Kidney (tissue), 14 donors: ENCODE data around the gene SMIM3. TPM values are rescaled to one million over a fixed set of nuclear protein-coding genes. Genes with fewer than 3 reads are reported as not detected.

ENCODE experiments used
- DNase-seq, 5 donors: peaks; one replicate each; pipeline ENCODE4 v3.0.0-alpha.2; 2013 to 2020
- FAIRE-seq: peaks from 2 replicates; lab custom pipeline; 2012; peaks lifted over from hg19 to GRCh38; lab: Jason Lieb, UNC
- H3K27ac ChIP-seq, 2 donors: one replicate each; pipeline ENCODE4 v1.7.0; 2013; ENCODE audit warnings: low read depth in 2 of 2, low read length in 2 of 2, inconsistent platforms in 1 of 2
- H3K27me3 ChIP-seq: one replicate; pipeline ENCODE4 v1.7.1; 2013; ENCODE audit warnings: low read length, inconsistent platforms; ENCODE audit not compliant: control insufficient read depth, insufficient read depth
- H3K36me3 ChIP-seq, 3 donors: one replicate each; pipeline versions ENCODE4 v1.7.0 to v1.7.1; 2013; ENCODE audit warnings: low read length in 3 of 3, control low read depth in 1 of 3, inconsistent platforms in 1 of 3; ENCODE audit not compliant: insufficient read depth in 3 of 3, control insufficient read depth in 2 of 3
- H3K4me1 ChIP-seq, 3 donors: one replicate each; pipeline versions ENCODE4 v1.7.0 to v1.7.1; 2013; ENCODE audit warnings: low read length in 3 of 3, inconsistent platforms in 1 of 3, low read depth in 1 of 3; ENCODE audit not compliant: control insufficient read depth in 2 of 3, insufficient read depth in 2 of 3
- H3K4me3 ChIP-seq, 3 donors: one replicate each; pipeline versions ENCODE4 v1.7.0 to v1.8.1; 2013; ENCODE audit warnings: low read length in 3 of 3, control low read depth in 1 of 3, inconsistent platforms in 1 of 3
- H3K9ac ChIP-seq, 3 donors: one replicate each; pipeline versions ENCODE4 v1.7.0 to v1.7.1; 2013; ENCODE audit warnings: low read length in 3 of 3, control low read depth in 1 of 3, inconsistent platforms in 1 of 3
- H3K9me3 ChIP-seq, 3 donors: one replicate each; pipeline versions ENCODE4 v1.7.0 to v1.7.1; 2013; ENCODE audit warnings: low read length in 3 of 3, control low read depth in 1 of 3, inconsistent platforms in 1 of 3; ENCODE audit not compliant: control insufficient read depth in 2 of 3, insufficient read depth in 1 of 3
- intact Hi-C: fragments of 100-400 bp; cut with DNase I; formaldehyde crosslinking; loops from one replicate; pipeline ENCODE4 v1.11.1; 2022
- polyA plus RNA-seq: library from polyadenylated mRNA; stranded (reverse); fragments of 350-450 nt; fragmentation: Illumina TruSeq; extraction: RNeasy Lipid Tissue Mini Kit (QIAGEN cat#74804); gene quantifications from one replicate; pipeline ENCODE4 v1.2.3, GENCODE V29; 2014; ENCODE audit warnings: low read depth, low replicate concordance; ENCODE audit not compliant: insufficient read depth
- total RNA-seq: library from RNA; stranded (reverse); fragmentation: NEBNext Ultra II Directional; extraction: Animal tissue kit (Norgen Biotek cat#: 25700); gene quantifications from one replicate; pipeline ENCODE4 v1.2.1, GENCODE V29; 2021
- TF ChIP-seq, protein P1 (sequence below): IDR thresholded peaks from 3 replicates; pipeline ENCODE4 v1.5.1; 2012; ENCODE audit warnings: mild to moderate bottlenecking, moderate library complexity, borderline replicate concordance; ENCODE audit not compliant: insufficient read depth; ENCODE audit errors: extremely low read depth
- donor health status: control.
- donor health status: control.
- donor health status: control.
- donor health status: control.
- donor health status: control.
- donor health status: DM: yes; HTN: yes; CAD: no.
- donor health status: Normal renal cell carcinoma (clear cell type).

SMIM3 gene
- total and polyA plus RNA-seq, 2 donors from 2014 or later = 23.0 to 23.9 TPM

DNA sequence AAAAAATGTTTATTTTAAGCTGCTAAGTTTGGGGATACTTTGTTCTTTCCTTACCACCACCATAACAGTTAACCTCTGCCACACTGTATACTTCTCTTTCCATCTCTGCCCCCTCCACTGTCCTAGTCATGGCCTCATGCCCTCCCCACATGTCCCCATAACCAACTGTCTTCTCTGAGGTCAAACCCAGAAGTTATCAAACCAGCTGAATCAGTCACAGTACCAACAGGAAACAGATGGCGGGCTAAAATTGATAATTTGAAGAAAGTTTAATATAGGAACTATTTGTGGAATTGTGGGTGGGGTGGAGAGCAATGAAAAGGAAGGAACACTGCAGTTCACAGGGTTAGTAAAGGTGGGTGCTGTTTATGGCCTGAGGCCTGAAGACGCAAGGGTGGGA, 14.0 kb upstream of the SMIM3 start:
- Histone ChIP-seq H3K36me3 (no peaks in the 10 kb centered on the region), H3K27ac (no peak overlapping the region), H3K9ac (no peak overlapping the region), H3K4me3 (no peak overlapping the region), H3K4me1 (peaks cover 0 to 4% (median 0%) of the 10 kb centered on the region in 3 donors), H3K27me3 (no peaks in the 10 kb centered on the region), H3K9me3 (no peaks in the 10 kb centered on the region)
- FAIRE-seq = no peak
- intact Hi-C loops = no loop called here
- DNase-seq = no peak
- TF ChIP-seq, protein P1, sequence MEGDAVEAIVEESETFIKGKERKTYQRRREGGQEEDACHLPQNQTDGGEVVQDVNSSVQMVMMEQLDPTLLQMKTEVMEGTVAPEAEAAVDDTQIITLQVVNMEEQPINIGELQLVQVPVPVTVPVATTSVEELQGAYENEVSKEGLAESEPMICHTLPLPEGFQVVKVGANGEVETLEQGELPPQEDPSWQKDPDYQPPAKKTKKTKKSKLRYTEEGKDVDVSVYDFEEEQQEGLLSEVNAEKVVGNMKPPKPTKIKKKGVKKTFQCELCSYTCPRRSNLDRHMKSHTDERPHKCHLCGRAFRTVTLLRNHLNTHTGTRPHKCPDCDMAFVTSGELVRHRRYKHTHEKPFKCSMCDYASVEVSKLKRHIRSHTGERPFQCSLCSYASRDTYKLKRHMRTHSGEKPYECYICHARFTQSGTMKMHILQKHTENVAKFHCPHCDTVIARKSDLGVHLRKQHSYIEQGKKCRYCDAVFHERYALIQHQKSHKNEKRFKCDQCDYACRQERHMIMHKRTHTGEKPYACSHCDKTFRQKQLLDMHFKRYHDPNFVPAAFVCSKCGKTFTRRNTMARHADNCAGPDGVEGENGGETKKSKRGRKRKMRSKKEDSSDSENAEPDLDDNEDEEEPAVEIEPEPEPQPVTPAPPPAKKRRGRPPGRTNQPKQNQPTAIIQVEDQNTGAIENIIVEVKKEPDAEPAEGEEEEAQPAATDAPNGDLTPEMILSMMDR = no peak

DNA sequence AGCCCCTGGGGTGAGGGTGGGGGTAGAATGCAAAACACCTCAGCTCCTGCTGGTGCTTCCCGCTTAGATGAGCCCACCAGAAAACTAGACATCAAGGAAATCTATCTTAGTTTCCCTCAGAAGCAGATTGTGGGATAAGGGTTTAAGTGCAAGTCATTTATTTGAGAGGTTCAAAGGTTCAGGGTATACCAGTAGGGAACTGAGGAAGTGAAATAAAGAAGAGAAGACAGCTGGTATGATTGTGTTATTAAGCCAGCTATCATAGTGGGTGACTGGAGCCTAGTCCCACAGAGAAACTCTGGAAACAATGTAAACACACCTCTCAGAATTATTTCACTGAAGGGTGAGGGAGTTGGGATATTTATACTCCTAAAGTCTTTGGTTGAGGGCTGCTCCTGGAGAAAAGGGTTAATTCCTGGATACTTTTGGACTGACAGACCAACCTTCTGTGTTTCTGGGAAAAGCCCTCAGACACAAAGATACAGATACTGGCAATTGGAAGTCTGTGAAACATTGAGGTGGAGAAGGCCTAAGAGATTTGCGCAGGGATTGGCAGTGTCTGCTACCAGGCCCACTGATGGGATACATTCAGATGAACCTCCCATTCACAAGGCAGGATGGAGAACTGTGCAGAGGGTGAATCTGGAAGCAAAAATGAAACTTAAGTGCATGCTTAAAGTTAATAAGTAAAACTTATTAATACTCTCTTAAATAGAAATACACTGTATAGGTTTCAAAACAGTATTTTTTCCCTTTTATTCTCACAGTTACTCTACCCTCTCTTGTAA, 13.4 kb upstream of the SMIM3 start:
- no peaks in the 10 kb centered on the region for H3K9me3 ChIP-seq
- no peaks in the 10 kb centered on the region for H3K36me3 ChIP-seq
- H3K9ac ChIP-seq = no peak overlapping the region
- H3K4me1 ChIP-seq = peaks cover 0 to 4% (median 0%) of the 10 kb centered on the region in 3 donors
- no peaks in the 10 kb centered on the region for H3K27me3 ChIP-seq
- no peak for FAIRE-seq
- TF ChIP-seq, protein P1 = no peak
- no peak overlapping the region for H3K4me3 ChIP-seq
- no peak overlapping the region for H3K27ac ChIP-seq
- no peak for DNase-seq
- intact Hi-C loops = no loop called here

DNA sequence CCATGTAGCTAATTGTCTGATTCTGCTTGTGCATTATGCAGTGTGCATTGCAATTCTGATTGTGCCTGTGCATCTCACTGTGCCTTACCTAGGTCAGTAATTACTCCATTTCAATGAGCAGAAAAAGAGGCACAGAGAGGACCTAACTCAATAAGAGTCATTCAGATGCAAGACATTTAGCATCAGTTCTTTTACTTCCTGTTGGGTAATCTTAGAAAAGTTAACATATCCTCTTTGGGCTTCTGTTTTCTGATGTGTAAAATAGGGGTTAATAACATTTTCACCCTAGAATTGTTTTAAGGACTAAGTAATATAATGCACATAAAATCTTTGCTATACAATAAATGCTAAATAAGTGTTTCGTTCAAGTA, 12.8 kb upstream of the SMIM3 start:
- no peak for DNase-seq
- intact Hi-C loops = no loop called here
- no peak overlapping the region for H3K4me3 ChIP-seq
- FAIRE-seq = no peak
- H3K4me1 ChIP-seq = peaks cover 0 to 4% (median 0%) of the 10 kb centered on the region in 3 donors
- H3K9me3 ChIP-seq = no peaks in the 10 kb centered on the region
- no peak overlapping the region for H3K9ac ChIP-seq
- no peak overlapping the region for H3K27ac ChIP-seq
- H3K27me3 ChIP-seq = no peaks in the 10 kb centered on the region
- TF ChIP-seq, protein P1 = no peak
- no peaks in the 10 kb centered on the region for H3K36me3 ChIP-seq
